Left renal cortex interstitium (tissue), 4 donors: ENCODE measurements around the gene IL17RD. TPM values are rescaled to one million over a fixed set of nuclear protein-coding genes. Genes with fewer than 3 reads are reported as not detected.
A peak's percentile ranks its signal among the peaks of the same experiment; 100 is the strongest.

Experiments used
- DNase-seq, 4 donors: peaks; one replicate each; pipeline ENCODE4 v3.0.0-alpha.2; 2013; ENCODE audit warnings: low read depth in 4 of 4, low spot score in 2 of 4, missing footprints in 1 of 4
- polyA plus RNA-seq, 4 donors: library from polyadenylated mRNA; unstranded; fragments of 120-200 nt; gene quantifications; one replicate each; pipeline ENCODE4 v1.2.1, GENCODE V29; 2013; ENCODE audit not compliant: insufficient read length in 4 of 4

IL17RD gene
- polyA plus RNA-seq, 4 donors = 43.1 to 55.6 (median 51.3) TPM

GRCh38 chr3:57133157-57133556 lies 32.0 kb downstream of the IL17RD start:
- DNase-seq = no peak

- DNase-seq = no peak
Observed at GRCh38 chr3:57132674-57133073, 32.5 kb downstream of the IL17RD start.

- no peak for DNase-seq
Observed at GRCh38 chr3:57131210-57131588, 34.0 kb downstream of the IL17RD start.

GRCh38 chr3:57130571-57131209 lies 34.5 kb downstream of the IL17RD start:
- no peak for DNase-seq

GRCh38 chr3:57128826-57129667 lies 36.1 kb downstream of the IL17RD start:
- DNase-seq = no peak

GRCh38 chr3:57127891-57128518 lies 37.1 kb downstream of the IL17RD start:
- DNase-seq = no peak

- no peak for DNase-seq
Observed at GRCh38 chr3:57126244-57126643, 38.9 kb downstream of the IL17RD start.

- DNase-seq = no peak
Observed at GRCh38 chr3:57120451-57121174, 44.5 kb downstream of the IL17RD start.

- DNase-seq = no peak
Observed at GRCh38 chr3:57120040-57120439, 45.1 kb downstream of the IL17RD start.

- no peak for DNase-seq
Observed at GRCh38 chr3:57118254-57118653, 46.9 kb downstream of the IL17RD start.

- DNase-seq = no peak
Observed at GRCh38 chr3:57116501-57116900, 48.7 kb downstream of the IL17RD start.

GRCh38 chr3:57112206-57112605 lies 52.9 kb downstream of the IL17RD start:
- DNase-seq = no peak

GRCh38 chr3:57110798-57111197 lies 54.4 kb downstream of the IL17RD start:
- DNase-seq = no peak

- no peak for DNase-seq
Observed at GRCh38 chr3:57110214-57110613, 54.9 kb downstream of the IL17RD start.

GRCh38 chr3:57109437-57110199 lies 55.5 kb downstream of the IL17RD start:
- no peak for DNase-seq

- no peak for DNase-seq
Observed at GRCh38 chr3:57108684-57109083, 56.5 kb downstream of the IL17RD start.

GRCh38 chr3:57105585-57105984 lies 59.6 kb downstream of the IL17RD start:
- DNase-seq = no peak

- DNase-seq = peak in 3 of 4 donors; percentile 39 to 76 (median 62)
Observed at GRCh38 chr3:57100046-57100695, 65.0 kb downstream of the IL17RD start.

GRCh38 chr3:57098418-57099310 lies 66.5 kb downstream of the IL17RD start:
- no peak for DNase-seq
